ENCODE data around the gene ZNF655. TPM values are rescaled to one million over a fixed set of nuclear protein-coding genes. Genes with fewer than 3 reads are reported as not detected.

The ZNF655 gene
- polyA plus RNA-seq, 1 experiment = 47.2 TPM

DNA sequence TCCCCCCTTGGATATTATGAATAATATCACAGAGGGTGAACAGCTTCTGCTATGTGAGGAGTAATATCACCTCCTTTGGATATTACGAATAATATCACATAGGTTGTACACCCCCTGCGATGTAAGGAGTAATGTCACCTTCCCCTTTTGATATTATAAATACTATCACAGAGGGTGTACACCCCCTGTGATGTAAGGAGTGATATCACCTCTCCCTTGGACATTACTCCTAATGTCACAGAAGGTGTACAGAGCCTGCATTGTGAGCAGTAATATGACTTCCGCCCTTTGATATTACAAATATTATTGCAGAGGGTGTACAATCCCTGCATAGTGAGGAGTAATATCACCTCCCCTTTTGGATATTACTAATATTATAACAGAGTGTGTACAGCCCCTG, 30.4 kb downstream of the ZNF655 start:
- no peaks in the 10 kb centered on the region for H3K36me3 ChIP-seq (ENCODE audit: control insufficient read depth, insufficient read depth, low read length)
- TF ChIP-seq, protein P1, sequence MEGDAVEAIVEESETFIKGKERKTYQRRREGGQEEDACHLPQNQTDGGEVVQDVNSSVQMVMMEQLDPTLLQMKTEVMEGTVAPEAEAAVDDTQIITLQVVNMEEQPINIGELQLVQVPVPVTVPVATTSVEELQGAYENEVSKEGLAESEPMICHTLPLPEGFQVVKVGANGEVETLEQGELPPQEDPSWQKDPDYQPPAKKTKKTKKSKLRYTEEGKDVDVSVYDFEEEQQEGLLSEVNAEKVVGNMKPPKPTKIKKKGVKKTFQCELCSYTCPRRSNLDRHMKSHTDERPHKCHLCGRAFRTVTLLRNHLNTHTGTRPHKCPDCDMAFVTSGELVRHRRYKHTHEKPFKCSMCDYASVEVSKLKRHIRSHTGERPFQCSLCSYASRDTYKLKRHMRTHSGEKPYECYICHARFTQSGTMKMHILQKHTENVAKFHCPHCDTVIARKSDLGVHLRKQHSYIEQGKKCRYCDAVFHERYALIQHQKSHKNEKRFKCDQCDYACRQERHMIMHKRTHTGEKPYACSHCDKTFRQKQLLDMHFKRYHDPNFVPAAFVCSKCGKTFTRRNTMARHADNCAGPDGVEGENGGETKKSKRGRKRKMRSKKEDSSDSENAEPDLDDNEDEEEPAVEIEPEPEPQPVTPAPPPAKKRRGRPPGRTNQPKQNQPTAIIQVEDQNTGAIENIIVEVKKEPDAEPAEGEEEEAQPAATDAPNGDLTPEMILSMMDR (IDR thresholded peaks at IDR 0.05; ENCODE audit: insufficient read depth, low read depth, low read length) = no peak
- ChIA-PET CTCF (no interaction called here), POLR2A (no interaction called here)
- no peak for DNase-seq (ENCODE audit: low read depth)
- no peaks in the 10 kb centered on the region for H3K27me3 ChIP-seq (ENCODE audit: control insufficient read depth, insufficient read depth, low read length)
- no peak overlapping the region for H3K4me3 ChIP-seq (ENCODE audit: low read depth, low read length)

DNA sequence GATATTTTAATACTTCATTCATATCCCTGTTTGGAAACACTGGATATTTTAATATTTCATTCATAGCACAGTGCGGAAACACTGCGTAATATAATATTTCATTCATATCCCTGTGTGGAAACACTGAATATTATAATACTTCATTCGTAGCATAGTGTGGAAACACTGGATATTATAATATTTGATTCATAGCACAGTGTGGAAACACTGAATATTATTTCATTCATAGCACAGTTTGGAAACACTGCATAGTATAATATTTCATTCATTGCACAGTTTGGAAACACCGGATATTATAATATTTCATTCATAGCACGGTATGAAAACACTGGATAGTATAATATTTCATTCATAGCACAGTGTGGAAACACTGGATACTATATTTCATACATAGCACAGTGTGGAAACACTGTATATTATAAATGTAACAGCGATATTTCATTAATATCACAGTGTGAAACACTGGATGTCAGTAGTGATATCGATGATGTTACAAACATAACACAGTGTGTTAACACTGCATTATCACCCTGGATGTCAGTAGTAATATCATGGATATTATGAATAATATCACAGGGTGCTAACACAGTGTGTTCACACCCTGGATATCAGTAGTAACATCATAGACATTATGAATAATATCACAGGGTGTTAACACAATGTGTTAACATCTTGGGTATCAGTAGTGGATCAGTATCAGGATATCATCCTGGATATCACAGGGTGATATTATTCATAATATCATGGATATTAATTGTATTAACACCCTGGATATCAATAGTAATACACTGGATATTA, 36.7 kb downstream of the ZNF655 start:
- DNase-seq (ENCODE audit: low read depth) = no peak
- ChIA-PET POLR2A (no interaction called here), CTCF (no interaction called here)
- TF ChIP-seq, protein P1 (IDR thresholded peaks at IDR 0.05; ENCODE audit: insufficient read depth, low read depth, low read length) = no peak
- H3K27me3 ChIP-seq (ENCODE audit: control insufficient read depth, insufficient read depth, low read length) = no peaks in the 10 kb centered on the region
- H3K36me3 ChIP-seq (ENCODE audit: control insufficient read depth, insufficient read depth, low read length) = no peaks in the 10 kb centered on the region
- H3K4me3 ChIP-seq (ENCODE audit: low read depth, low read length) = no peak overlapping the region

DNA sequence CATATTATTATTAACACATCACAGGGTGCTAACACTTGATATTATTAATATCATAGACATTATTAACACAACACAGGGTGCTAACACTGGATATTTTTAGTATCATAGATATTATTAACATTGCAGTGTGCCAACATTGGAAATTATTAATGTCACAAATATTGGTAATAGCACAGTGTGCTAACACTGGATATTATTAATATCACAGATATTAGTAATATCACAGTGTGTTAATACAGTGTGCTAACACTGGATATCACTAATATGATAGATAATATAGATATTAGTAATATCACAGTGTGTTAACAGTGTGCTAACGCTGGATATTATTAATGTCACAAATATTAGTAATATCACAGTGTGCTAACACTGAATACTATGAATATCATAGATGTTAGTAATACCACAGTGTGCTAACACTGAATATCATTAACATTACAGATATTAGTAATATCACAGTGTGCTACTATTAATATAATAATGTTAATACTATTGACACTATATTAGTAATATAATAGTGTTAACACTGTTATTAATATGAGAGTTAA, 38.0 kb downstream of the ZNF655 start:
- Histone ChIP-seq H3K36me3 (ENCODE audit: control insufficient read depth, insufficient read depth, low read length) (no peaks in the 10 kb centered on the region), H3K27me3 (ENCODE audit: control insufficient read depth, insufficient read depth, low read length) (no peaks in the 10 kb centered on the region), H3K4me3 (ENCODE audit: low read depth, low read length) (no peak overlapping the region)
- CTCF ChIA-PET = no interaction called here
- TF ChIP-seq, protein P1 (IDR thresholded peaks at IDR 0.05; ENCODE audit: insufficient read depth, low read depth, low read length) = no peak
- POLR2A ChIA-PET = no interaction called here
- DNase-seq (ENCODE audit: low read depth) = no peak

DNA sequence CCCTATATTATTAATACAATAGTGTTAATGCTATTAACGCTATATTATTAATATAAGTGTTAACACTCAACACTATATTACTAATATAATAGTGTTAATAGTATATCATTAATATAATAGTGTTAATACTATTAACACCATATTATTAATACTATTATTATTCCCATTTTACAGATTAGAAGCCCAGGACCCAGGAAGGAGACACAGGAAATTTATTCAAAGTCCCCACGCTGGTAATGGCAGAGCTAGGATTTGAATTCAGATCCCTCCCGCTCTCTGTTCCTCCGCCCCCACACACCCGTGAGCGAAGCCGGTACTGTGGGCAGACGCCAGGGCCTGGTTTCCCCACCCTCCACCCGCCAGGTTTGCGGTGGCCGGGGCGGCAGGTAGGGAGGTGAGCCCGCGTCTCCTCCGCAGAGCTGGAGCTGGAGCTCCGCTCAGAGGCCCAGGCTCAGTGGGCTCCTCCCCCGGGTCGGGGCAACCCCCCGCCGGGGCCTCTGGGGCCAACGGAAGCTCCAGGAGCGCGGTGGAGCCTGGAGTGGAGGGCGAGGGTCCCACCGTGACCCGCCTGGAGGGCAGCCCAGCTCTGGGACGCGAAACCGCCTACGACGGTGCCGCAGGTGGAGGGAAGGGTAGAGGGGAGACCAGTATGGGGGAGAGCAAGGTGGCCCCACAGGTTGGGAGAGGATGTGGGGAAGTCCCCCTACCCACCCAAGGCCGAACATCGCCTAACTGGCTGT, 39.5 kb downstream of the ZNF655 start, which contains the start of gene TMEM225B:
TSS of gene TMEM225B (plus strand) at position 506 of the 740 bp plus-strand sequence. CDS start 6,122 bp downstream, outside the sequence.
- TF ChIP-seq, protein P1 (IDR thresholded peaks at IDR 0.05; ENCODE audit: insufficient read depth, low read depth, low read length) = no peak
- Histone ChIP-seq H3K4me3 (ENCODE audit: low read depth, low read length) (no peak within 1 kb of the TSS), H3K27me3 (ENCODE audit: control insufficient read depth, insufficient read depth, low read length) (no peaks in the 10 kb centered on the region), H3K36me3 (ENCODE audit: control insufficient read depth, insufficient read depth, low read length) (no peaks in the 10 kb centered on the region)
- POLR2A ChIA-PET = no interaction called here
- CTCF ChIA-PET = no interaction called here
- no peak for DNase-seq (ENCODE audit: low read depth)

DNA sequence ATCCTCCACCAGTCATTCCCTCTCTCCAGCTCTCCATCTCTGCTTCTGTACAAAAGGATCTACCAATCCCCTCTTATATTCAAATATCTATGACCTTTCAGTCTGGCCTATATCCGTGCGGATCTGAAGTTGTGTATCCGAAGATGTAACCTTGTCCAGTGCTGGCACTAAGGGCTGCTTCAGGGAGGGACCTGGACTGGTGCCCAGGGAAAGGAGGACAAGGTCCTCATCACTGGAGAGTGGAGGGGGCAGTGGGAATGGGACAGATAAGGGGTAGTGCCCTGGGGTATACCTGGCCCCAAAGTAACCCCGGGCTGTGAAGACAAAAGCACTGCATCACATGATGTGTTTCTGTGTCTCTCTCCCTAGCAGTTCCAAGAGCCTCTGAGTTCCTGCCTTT, 41.4 kb downstream of the ZNF655 start:
- CTCF ChIA-PET = no interaction called here
- H3K27me3 ChIP-seq (ENCODE audit: control insufficient read depth, insufficient read depth, low read length) = no peaks in the 10 kb centered on the region
- no peak for DNase-seq (ENCODE audit: low read depth)
- TF ChIP-seq, protein P1 (IDR thresholded peaks at IDR 0.05; ENCODE audit: insufficient read depth, low read depth, low read length) = no peak
- POLR2A ChIA-PET = no interaction called here
- no peak overlapping the region for H3K4me3 ChIP-seq (ENCODE audit: low read depth, low read length)
- H3K36me3 ChIP-seq (ENCODE audit: control insufficient read depth, insufficient read depth, low read length) = no peaks in the 10 kb centered on the region

Measured in BJ (cell line).